Neuronal stem cell (in vitro differentiated cells): ENCODE data around the gene DPP6.
"Not testable (repeated sequence)": the region's sequence is repeated elsewhere in the genome, so short reads cannot be mapped to it uniquely, and the experiment has no call there.

ENCODE experiments used
- DNase-seq: peaks from one replicate; pipeline ENCODE4 v3.0.0-alpha.2; 2013; ENCODE audit warnings: low spot score
- H2AFZ ChIP-seq: one replicate; pipeline ENCODE4 v1.6.1; 2013; ENCODE audit warnings: mild to moderate bottlenecking, low read length, inconsistent platforms
- H2AK5ac ChIP-seq: 2 replicates; pipeline ENCODE4 v1.6.1; 2013; ENCODE audit warnings: low read depth, mild to moderate bottlenecking, inconsistent platforms, low read length, moderate library complexity, mixed read lengths
- H2BK120ac ChIP-seq: 2 replicates; pipeline ENCODE4 v1.6.1; 2013; ENCODE audit warnings: low read depth, mild to moderate bottlenecking, inconsistent platforms, low read length, moderate library complexity, mixed read lengths
- H2BK12ac ChIP-seq: one replicate; pipeline ENCODE4 v1.6.1; 2013; ENCODE audit warnings: low read length, inconsistent platforms
- H2BK15ac ChIP-seq: 2 replicates; pipeline ENCODE4 v1.6.1; 2013; ENCODE audit warnings: mild to moderate bottlenecking, low read length, inconsistent platforms, mixed read lengths
- H2BK5ac ChIP-seq: one replicate; pipeline ENCODE4 v1.6.1; 2013; ENCODE audit warnings: inconsistent platforms, mild to moderate bottlenecking, low read length, moderate library complexity
- H3K14ac ChIP-seq: one replicate; pipeline ENCODE4 v1.6.1; 2013; ENCODE audit warnings: low read length, inconsistent platforms
- H3K18ac ChIP-seq: 2 replicates; pipeline ENCODE4 v1.6.1; 2013; ENCODE audit warnings: low read length, inconsistent platforms
- H3K23ac ChIP-seq: 2 replicates; pipeline ENCODE4 v1.6.1; 2013; ENCODE audit warnings: low read depth, mild to moderate bottlenecking, mixed read lengths, low read length, inconsistent platforms; ENCODE audit not compliant: poor library complexity
- H3K27ac ChIP-seq: replicated peaks from 3 replicates; pipeline ENCODE4 v1.5.1; 2013; ENCODE audit warnings: low read length, inconsistent platforms
- H3K27me3 ChIP-seq, 3 experiments: 2 replicates each; pipeline ENCODE4 v1.6.1; 2013; ENCODE audit warnings: low read length in 3 of 3, mild to moderate bottlenecking in 2 of 3, inconsistent platforms in 1 of 3, low read depth in 1 of 3, mixed read lengths in 1 of 3, moderate library complexity in 1 of 3; ENCODE audit not compliant: control insufficient read depth in 3 of 3, insufficient read depth in 3 of 3
- H3K36me3 ChIP-seq, 2 donors: replicated peaks in 1 of 2; 2 replicates each; pipeline ENCODE4 v1.6.1; 2013; ENCODE audit warnings: low read length in 2 of 2; ENCODE audit not compliant: control insufficient read depth in 2 of 2, insufficient read depth in 2 of 2
- H3K4ac ChIP-seq: 2 replicates; pipeline ENCODE4 v1.6.1; 2013; ENCODE audit warnings: inconsistent platforms, mild to moderate bottlenecking, low read length, moderate library complexity
- H3K4me1 ChIP-seq, 2 donors: 1 replicate in 1 of 2; 2 replicates in 1 of 2; pipeline ENCODE4 v1.6.1; 2013; ENCODE audit warnings: low read length in 2 of 2, low read depth in 1 of 2; ENCODE audit not compliant: control insufficient read depth in 2 of 2, insufficient read depth in 1 of 2
- H3K4me2 ChIP-seq: one replicate; pipeline ENCODE4 v1.6.1; 2013; ENCODE audit warnings: mild to moderate bottlenecking, low read length, inconsistent platforms; ENCODE audit not compliant: insufficient read depth, poor library complexity, severe bottlenecking
- H3K4me3 ChIP-seq, 2 donors: 2 replicates each; pipeline ENCODE4 v1.5.1; 2013; ENCODE audit warnings: low read length in 2 of 2, mild to moderate bottlenecking in 2 of 2, inconsistent platforms in 1 of 2, moderate library complexity in 1 of 2
- H3K79me1 ChIP-seq: one replicate; pipeline ENCODE4 v1.6.1; 2013; ENCODE audit warnings: low read depth, mild to moderate bottlenecking, inconsistent platforms, low read length, moderate library complexity
- H3K9ac ChIP-seq: one replicate; pipeline ENCODE4 v1.6.1; 2013; ENCODE audit warnings: mild to moderate bottlenecking, low read depth, low read length, inconsistent platforms; ENCODE audit not compliant: poor library complexity
- H3K9me3 ChIP-seq, 2 donors: replicated peaks in 1 of 2; 2 replicates each; pipeline versions ENCODE3 to v1.6.1; 2013; ENCODE audit warnings: low read length in 2 of 2, mild to moderate bottlenecking in 2 of 2, inconsistent platforms in 1 of 2, low read depth in 1 of 2, mixed read lengths in 1 of 2, moderate library complexity in 1 of 2; ENCODE audit not compliant: control insufficient read depth in 2 of 2, insufficient read depth in 1 of 2
- H4K8ac ChIP-seq: one replicate; pipeline ENCODE4 v1.6.1; 2013; ENCODE audit warnings: low read depth, mild to moderate bottlenecking, inconsistent platforms, low read length, moderate library complexity
- H4K91ac ChIP-seq: one replicate; pipeline ENCODE4 v1.6.1; 2013; ENCODE audit warnings: low read length, low read depth, mild to moderate bottlenecking, inconsistent platforms; ENCODE audit not compliant: poor library complexity
- WGBS, 2 donors: extraction: QIAGEN DNeasy Blood & Tissue Kit; methylation state at CpG; one replicate each; pipeline ENCODE4 v1.1.7; 2013; ENCODE audit warnings: missing lambda C conversion rate in 2 of 2, mixed read lengths in 1 of 2; ENCODE audit not compliant: insufficient read length in 2 of 2, insufficient replicate concordance in 1 of 2; ENCODE audit errors: extremely low coverage in 2 of 2; 5-methylcytosine and 5-hydroxymethylcytosine counted together

Gene DPP6

GRCh38 chr7:154015636-154016035, 36.6 kb upstream of the DPP6 start:
- not testable (repeated sequence) for H3K27me3 ChIP-seq, H3K9me3 ChIP-seq, H3K27ac ChIP-seq, H4K8ac ChIP-seq, H3K9ac ChIP-seq, H2BK15ac ChIP-seq, H2BK5ac ChIP-seq, H4K91ac ChIP-seq, H3K4ac ChIP-seq, H3K14ac ChIP-seq, H3K4me3 ChIP-seq, H3K18ac ChIP-seq, H3K4me2 ChIP-seq, H2BK12ac ChIP-seq, H2AFZ ChIP-seq, DNase-seq, H2BK120ac ChIP-seq, H3K36me3 ChIP-seq, H3K79me1 ChIP-seq, H3K4me1 ChIP-seq, H2AK5ac ChIP-seq, H3K23ac ChIP-seq
- WGBS, 2 donors, result no CpG with 5 or more reads among the region's 6 CpGs

GRCh38 chr7:154018354-154018753, 33.8 kb upstream of the DPP6 start:
- not testable (repeated sequence) for H3K27ac ChIP-seq, H2BK120ac ChIP-seq, H3K4ac ChIP-seq, H3K4me3 ChIP-seq, H3K27me3 ChIP-seq, H4K8ac ChIP-seq, H3K23ac ChIP-seq, H3K14ac ChIP-seq, H2BK5ac ChIP-seq, H3K9me3 ChIP-seq, H3K36me3 ChIP-seq, H3K4me2 ChIP-seq, H2AFZ ChIP-seq, H3K18ac ChIP-seq, H3K9ac ChIP-seq, H4K91ac ChIP-seq, H3K79me1 ChIP-seq, H2BK15ac ChIP-seq, H2BK12ac ChIP-seq, DNase-seq, H3K4me1 ChIP-seq, H2AK5ac ChIP-seq
- no CpG with 5 or more reads among the region's 2 CpGs for WGBS, 2 donors

GRCh38 chr7:154027805-154028204, 24.4 kb upstream of the DPP6 start:
- H2BK5ac ChIP-seq, H4K8ac ChIP-seq, H2BK12ac ChIP-seq, H3K27ac ChIP-seq, H3K4me2 ChIP-seq, H3K36me3 ChIP-seq, H2BK120ac ChIP-seq, H3K14ac ChIP-seq, H3K4me3 ChIP-seq, H2BK15ac ChIP-seq, H3K27me3 ChIP-seq, DNase-seq, H3K9ac ChIP-seq, H3K4ac ChIP-seq, H2AK5ac ChIP-seq, H4K91ac ChIP-seq, H3K9me3 ChIP-seq, H3K79me1 ChIP-seq, H2AFZ ChIP-seq, H3K18ac ChIP-seq, H3K23ac ChIP-seq, H3K4me1 ChIP-seq: not testable (repeated sequence)
- no CpG with 5 or more reads among the region's 8 CpGs for WGBS, 2 donors

GRCh38 chr7:154030476-154031080, 21.6 kb upstream of the DPP6 start:
- H3K14ac ChIP-seq, H2AK5ac ChIP-seq, H3K79me1 ChIP-seq, H4K8ac ChIP-seq, H3K23ac ChIP-seq, H2BK5ac ChIP-seq, H3K4me2 ChIP-seq, H3K4me1 ChIP-seq, H3K27ac ChIP-seq, H2BK12ac ChIP-seq, H3K9me3 ChIP-seq, H3K4ac ChIP-seq, H2BK15ac ChIP-seq, H2AFZ ChIP-seq, H3K9ac ChIP-seq, H3K36me3 ChIP-seq, H4K91ac ChIP-seq, DNase-seq, H2BK120ac ChIP-seq, H3K4me3 ChIP-seq, H3K27me3 ChIP-seq, H3K18ac ChIP-seq: not testable (repeated sequence)
- WGBS, 2 donors, result no CpG with 5 or more reads among the region's 11 CpGs
